Stomach smooth muscle (tissue), 2 donors: ENCODE results near the gene DNLZ.
"Not testable (repeated sequence)": the region's sequence is repeated elsewhere in the genome, so short reads cannot be mapped to it uniquely, and the experiment has no call there.

ENCODE experiments used
- H3K27ac ChIP-seq: one replicate; pipeline ENCODE4 v1.7.0; 2013; ENCODE audit warnings: mild to moderate bottlenecking, low read length, inconsistent platforms
- H3K27me3 ChIP-seq, 2 donors: one replicate each; pipeline ENCODE4 v1.7.0; 2013; ENCODE audit warnings: low read length in 2 of 2; ENCODE audit not compliant: insufficient read depth in 2 of 2, control insufficient read depth in 1 of 2
- H3K36me3 ChIP-seq, 2 donors: one replicate each; pipeline ENCODE4 v1.7.0; 2013; ENCODE audit warnings: low read length in 2 of 2; ENCODE audit not compliant: control insufficient read depth in 2 of 2, insufficient read depth in 2 of 2
- H3K4me1 ChIP-seq: one replicate; pipeline ENCODE4 v1.7.0; 2013; ENCODE audit warnings: low read length; ENCODE audit not compliant: control insufficient read depth, insufficient read depth
- H3K4me3 ChIP-seq, 2 donors: one replicate each; pipeline ENCODE4 v1.7.0; 2013; ENCODE audit warnings: low read length in 2 of 2
- H3K9ac ChIP-seq, 2 donors: one replicate each; pipeline ENCODE4 v1.7.0; 2013; ENCODE audit warnings: low read length in 2 of 2, mild to moderate bottlenecking in 1 of 2
- H3K9me3 ChIP-seq, 2 donors: one replicate each; pipeline ENCODE4 v1.7.0; 2013; ENCODE audit warnings: low read length in 2 of 2; ENCODE audit not compliant: control insufficient read depth in 2 of 2
- donor health status: healthy.
- donor health status: Pancreatic carcinoma.

The DNLZ gene

DNA sequence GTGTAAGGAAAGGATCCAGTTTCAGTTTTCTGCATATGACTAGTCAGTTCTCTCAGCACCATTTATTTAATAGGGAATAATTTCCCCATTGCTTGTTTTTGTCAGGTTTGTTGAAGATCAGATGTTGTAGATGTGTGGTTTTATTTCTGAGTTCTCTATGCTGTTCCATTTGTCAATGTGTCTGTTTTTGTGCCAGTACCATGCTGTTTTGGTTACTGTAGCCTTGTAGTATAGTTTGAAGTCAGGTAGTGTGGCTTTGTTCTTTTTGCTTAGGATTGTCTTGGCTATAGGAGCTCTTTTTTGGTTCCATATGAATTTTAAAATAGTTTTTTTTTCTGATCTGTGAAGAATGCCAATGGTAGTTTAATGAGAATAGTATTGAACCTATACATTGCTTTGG is 42.6 kb downstream of the DNLZ start:
- not testable (repeated sequence) for H3K27ac ChIP-seq, H3K36me3 ChIP-seq, H3K4me1 ChIP-seq, H3K9me3 ChIP-seq, H3K4me3 ChIP-seq, H3K27me3 ChIP-seq, H3K9ac ChIP-seq

DNA sequence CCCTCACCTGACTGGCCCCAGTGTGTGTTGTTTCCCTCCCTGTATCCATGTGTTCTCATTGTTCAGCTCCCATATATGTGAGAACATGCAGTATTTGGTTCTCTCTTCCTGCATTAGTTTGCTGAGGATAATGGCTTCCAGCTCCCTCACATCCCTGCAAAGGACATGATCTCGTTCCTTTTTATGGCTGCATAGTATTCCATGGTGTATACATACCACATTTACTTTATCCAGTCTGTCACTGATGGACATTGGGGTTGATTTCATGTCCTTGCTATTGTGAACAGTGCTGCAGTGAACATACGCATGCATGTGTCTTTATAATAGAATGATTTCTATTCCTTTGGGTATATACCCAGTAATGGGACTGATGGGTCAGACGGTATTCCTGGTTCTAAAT is 43.6 kb downstream of the DNLZ start:
- not testable (repeated sequence) for H3K9me3 ChIP-seq, H3K4me1 ChIP-seq, H3K27me3 ChIP-seq, H3K4me3 ChIP-seq, H3K27ac ChIP-seq, H3K36me3 ChIP-seq, H3K9ac ChIP-seq

GRCh38 chr9:136319244-136319643 is 44.3 kb downstream of the DNLZ start:
- not testable (repeated sequence) for H3K27me3 ChIP-seq

GRCh38 chr9:136318776-136319241 is 44.7 kb downstream of the DNLZ start:
- H3K27ac ChIP-seq, result no peak overlapping the region
- no peaks in the 10 kb centered on the region for H3K36me3 ChIP-seq
- no peak overlapping the region for H3K9ac ChIP-seq

More at GRCh38 chr9:136319244-136319643, 44.3 kb downstream of the DNLZ start:
- not testable (repeated sequence) for H3K9me3 ChIP-seq, H3K4me3 ChIP-seq, H3K4me1 ChIP-seq, H3K9ac ChIP-seq, H3K36me3 ChIP-seq, H3K27ac ChIP-seq

GRCh38 chr9:136318111-136318775 is 45.3 kb downstream of the DNLZ start:
- Histone ChIP-seq H3K27ac (no peak overlapping the region), H3K27me3 (no peaks in the 10 kb centered on the region), H3K4me1 (no peaks in the 10 kb centered on the region), H3K4me3 (no peak overlapping the region), H3K9me3 (peaks cover 0 to 9% of the 10 kb centered on the region in 2 donors), H3K36me3 (no peaks in the 10 kb centered on the region), H3K9ac (no peak overlapping the region)

More at GRCh38 chr9:136318776-136319241, 44.7 kb downstream of the DNLZ start:
- Histone ChIP-seq H3K4me1 (no peaks in the 10 kb centered on the region), H3K4me3 (no peak overlapping the region), H3K27me3 (no peaks in the 10 kb centered on the region), H3K9me3 (peaks cover 0 to 9% of the 10 kb centered on the region in 2 donors)

- H3K9ac ChIP-seq, result no peak overlapping the region
- H3K4me3 ChIP-seq, result no peak overlapping the region
- no peak overlapping the region for H3K27ac ChIP-seq
- H3K27me3 ChIP-seq, result no peaks in the 10 kb centered on the region
- H3K9me3 ChIP-seq, result peaks cover 0 to 9% of the 10 kb centered on the region in 2 donors
- H3K4me1 ChIP-seq, result no peaks in the 10 kb centered on the region
- no peaks in the 10 kb centered on the region for H3K36me3 ChIP-seq
Measured at GRCh38 chr9:136317695-136318094, 45.8 kb downstream of the DNLZ start.

DNA sequence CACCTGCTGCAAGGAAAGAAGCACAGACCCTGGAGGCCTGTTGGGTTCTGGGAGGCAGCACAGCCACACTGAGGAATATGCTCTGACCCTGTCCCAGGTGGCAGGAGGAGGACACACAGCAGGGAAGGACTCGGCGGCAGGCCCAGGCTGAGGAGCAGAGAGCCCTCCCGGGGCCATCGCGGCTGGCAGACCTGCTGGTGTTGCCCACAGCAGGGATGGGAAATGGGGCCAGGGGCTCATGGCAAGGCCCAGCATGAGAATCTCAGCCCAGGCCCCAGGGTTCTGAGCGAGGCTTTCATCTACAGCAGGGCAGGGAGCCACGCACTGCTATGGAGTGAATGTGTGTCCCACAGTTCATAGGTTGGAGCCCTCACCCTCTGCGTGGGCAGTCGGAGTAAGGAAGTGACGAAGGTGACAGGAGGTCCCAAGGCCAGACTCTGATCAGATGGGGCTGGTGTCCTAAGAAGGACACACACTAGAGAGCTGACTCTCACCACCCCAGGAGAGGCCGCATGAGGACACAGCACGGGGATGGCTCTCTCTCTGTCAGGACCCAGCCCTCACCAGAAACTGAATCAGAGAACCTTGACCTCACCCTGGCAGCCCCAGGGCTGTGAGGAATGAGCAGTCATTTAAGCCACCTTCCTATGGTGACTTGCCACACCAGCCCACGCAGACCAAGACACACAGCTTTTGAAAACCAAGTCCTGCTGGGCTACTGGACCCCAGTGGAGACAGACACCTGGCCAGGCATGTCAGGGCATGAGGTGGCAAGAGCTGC is 46.5 kb downstream of the DNLZ start:
- Histone ChIP-seq H3K9ac (no peak overlapping the region), H3K9me3 (peaks cover 0 to 9% of the 10 kb centered on the region in 2 donors), H3K36me3 (no peaks in the 10 kb centered on the region), H3K4me1 (no peaks in the 10 kb centered on the region), H3K27ac (no peak overlapping the region), H3K4me3 (no peak overlapping the region), H3K27me3 (no peaks in the 10 kb centered on the region)

- peaks cover 0 to 9% of the 10 kb centered on the region in 2 donors for H3K9me3 ChIP-seq
- no peak overlapping the region for H3K4me3 ChIP-seq
- no peaks in the 10 kb centered on the region for H3K4me1 ChIP-seq
- H3K9ac ChIP-seq, result no peak overlapping the region
- H3K27ac ChIP-seq, result no peak overlapping the region
- no peaks in the 10 kb centered on the region for H3K27me3 ChIP-seq
- no peaks in the 10 kb centered on the region for H3K36me3 ChIP-seq
Measured at GRCh38 chr9:136316271-136316751, 47.2 kb downstream of the DNLZ start.

GRCh38 chr9:136314944-136315343 is 48.6 kb downstream of the DNLZ start:
- no peak overlapping the region for H3K27ac ChIP-seq
- H3K36me3 ChIP-seq, result no peaks in the 10 kb centered on the region
- no peaks in the 10 kb centered on the region for H3K4me1 ChIP-seq
- peaks cover 0 to 9% of the 10 kb centered on the region in 2 donors for H3K9me3 ChIP-seq
- no peak overlapping the region for H3K4me3 ChIP-seq
- no peak overlapping the region for H3K9ac ChIP-seq
- peaks cover 4 to 9% of the 10 kb centered on the region in 2 donors for H3K27me3 ChIP-seq

DNA sequence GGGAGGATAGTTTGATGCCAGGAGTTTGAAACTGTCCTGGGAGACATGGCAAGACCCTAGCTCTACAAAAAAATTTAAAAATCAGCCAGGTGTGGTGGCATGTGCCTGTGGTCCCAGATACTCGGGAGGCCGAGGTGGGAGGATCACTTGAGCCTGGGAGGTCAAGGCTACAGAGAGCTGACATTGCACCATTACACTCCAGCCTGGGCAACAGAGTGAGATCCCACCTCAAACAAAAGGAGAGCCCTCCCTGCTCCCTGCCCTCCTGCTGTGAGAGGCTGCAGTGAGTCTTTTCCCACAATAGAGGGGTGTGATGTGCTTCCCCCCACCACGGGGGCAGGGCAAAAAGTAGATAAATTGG is 49.5 kb downstream of the DNLZ start:
- no peak overlapping the region for H3K9ac ChIP-seq
- no peaks in the 10 kb centered on the region for H3K4me1 ChIP-seq

More for the DNA sequence above, 49.5 kb downstream of the DNLZ start:
- H3K27me3 ChIP-seq, result peaks cover 7 to 9% of the 10 kb centered on the region in 2 donors
- H3K27ac ChIP-seq, result no peak overlapping the region
- no peak overlapping the region for H3K4me3 ChIP-seq
- H3K36me3 ChIP-seq, result no peaks in the 10 kb centered on the region
- H3K9me3 ChIP-seq, result peaks cover 0 to 9% of the 10 kb centered on the region in 2 donors
